Kidney (tissue), 14 donors: Measurements from ENCODE around the gene DLG5. TPM values are rescaled to one million over a fixed set of nuclear protein-coding genes. Genes with fewer than 3 reads are reported as not detected.

ENCODE experiments used
- DNase-seq, 5 donors: peaks; one replicate each; pipeline ENCODE4 v3.0.0-alpha.2; 2013 to 2020
- FAIRE-seq: peaks from 2 replicates; lab custom pipeline; 2012; peaks lifted over from hg19 to GRCh38; lab: Jason Lieb, UNC
- H3K27ac ChIP-seq, 2 donors: one replicate each; pipeline ENCODE4 v1.7.0; 2013; ENCODE audit warnings: low read depth in 2 of 2, low read length in 2 of 2, inconsistent platforms in 1 of 2
- H3K27me3 ChIP-seq: one replicate; pipeline ENCODE4 v1.7.1; 2013; ENCODE audit warnings: low read length, inconsistent platforms; ENCODE audit not compliant: control insufficient read depth, insufficient read depth
- H3K36me3 ChIP-seq, 3 donors: one replicate each; pipeline versions ENCODE4 v1.7.0 to v1.7.1; 2013; ENCODE audit warnings: low read length in 3 of 3, control low read depth in 1 of 3, inconsistent platforms in 1 of 3; ENCODE audit not compliant: insufficient read depth in 3 of 3, control insufficient read depth in 2 of 3
- H3K4me1 ChIP-seq, 3 donors: one replicate each; pipeline versions ENCODE4 v1.7.0 to v1.7.1; 2013; ENCODE audit warnings: low read length in 3 of 3, inconsistent platforms in 1 of 3, low read depth in 1 of 3; ENCODE audit not compliant: control insufficient read depth in 2 of 3, insufficient read depth in 2 of 3
- H3K4me3 ChIP-seq, 3 donors: one replicate each; pipeline versions ENCODE4 v1.7.0 to v1.8.1; 2013; ENCODE audit warnings: low read length in 3 of 3, control low read depth in 1 of 3, inconsistent platforms in 1 of 3
- H3K9ac ChIP-seq, 3 donors: one replicate each; pipeline versions ENCODE4 v1.7.0 to v1.7.1; 2013; ENCODE audit warnings: low read length in 3 of 3, control low read depth in 1 of 3, inconsistent platforms in 1 of 3
- H3K9me3 ChIP-seq, 3 donors: one replicate each; pipeline versions ENCODE4 v1.7.0 to v1.7.1; 2013; ENCODE audit warnings: low read length in 3 of 3, control low read depth in 1 of 3, inconsistent platforms in 1 of 3; ENCODE audit not compliant: control insufficient read depth in 2 of 3, insufficient read depth in 1 of 3
- CTCF ChIP-seq: IDR thresholded peaks from 3 replicates; pipeline ENCODE4 v1.5.1; 2012; ENCODE audit warnings: mild to moderate bottlenecking, moderate library complexity, borderline replicate concordance; ENCODE audit not compliant: insufficient read depth; ENCODE audit errors: extremely low read depth
- intact Hi-C: fragments of 100-400 bp; cut with DNase I; formaldehyde crosslinking; loops from one replicate; pipeline ENCODE4 v1.11.1; 2022
- polyA plus RNA-seq: library from polyadenylated mRNA; stranded (reverse); fragments of 350-450 nt; fragmentation: Illumina TruSeq; extraction: RNeasy Lipid Tissue Mini Kit (QIAGEN cat#74804); gene quantifications from one replicate; pipeline ENCODE4 v1.2.3, GENCODE V29; 2014; ENCODE audit warnings: low read depth, low replicate concordance; ENCODE audit not compliant: insufficient read depth
- total RNA-seq: library from RNA; stranded (reverse); fragmentation: NEBNext Ultra II Directional; extraction: Animal tissue kit (Norgen Biotek cat#: 25700); gene quantifications from one replicate; pipeline ENCODE4 v1.2.1, GENCODE V29; 2021
- donor health status: control.
- donor health status: control.
- donor health status: control.
- donor health status: control.
- donor health status: control.
- donor health status: DM: yes; HTN: yes; CAD: no.
- donor health status: Normal renal cell carcinoma (clear cell type).

DLG5 gene
- total and polyA plus RNA-seq, 2 donors from 2014 or later: 5.4 to 30.0 TPM

DNA sequence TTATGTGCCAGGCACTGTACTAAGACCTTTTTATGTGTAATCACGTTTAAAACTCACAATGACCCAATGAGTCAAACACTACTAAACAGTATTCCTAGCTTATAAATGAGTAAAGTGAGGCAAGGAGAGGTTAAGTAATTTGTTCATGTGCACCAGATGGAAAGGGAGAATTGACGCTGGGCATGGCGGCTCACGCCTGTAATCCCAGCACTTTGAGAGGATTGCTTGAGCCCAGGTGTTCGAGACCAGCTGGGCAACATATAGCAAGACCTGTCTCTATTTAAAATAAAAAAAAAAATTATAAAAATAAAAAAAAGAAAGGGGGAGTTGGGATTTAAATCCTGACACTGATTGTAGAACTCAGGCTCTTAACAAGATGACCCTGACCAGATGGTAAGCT is 46.7 kb upstream of the DLG5 start:
- DNase-seq (no peak), FAIRE-seq (no peak)
- no peak for TF ChIP-seq CTCF
- Histone ChIP-seq H3K36me3 (peaks cover 0 to 18% (median 14%) of the 10 kb centered on the region in 3 donors), H3K9ac (no peak overlapping the region), H3K4me1 (no peaks in the 10 kb centered on the region), H3K4me3 (no peak overlapping the region), H3K9me3 (no peaks in the 10 kb centered on the region), H3K27me3 (no peaks in the 10 kb centered on the region), H3K27ac (no peak overlapping the region)
- intact Hi-C loops: no loop called here

- TF ChIP-seq CTCF: no peak
- H3K4me3 ChIP-seq: no peak overlapping the region
- H3K9ac ChIP-seq: no peak overlapping the region
- peak overlapping the region in 1 of 2 donors; percentile 77 for H3K27ac ChIP-seq
- H3K4me1 ChIP-seq: no peaks in the 10 kb centered on the region
- H3K27me3 ChIP-seq: no peaks in the 10 kb centered on the region
- intact Hi-C loops: no loop called here
- DNase-seq (no peak), FAIRE-seq (no peak)
- peaks cover 0 to 9% (median 5%) of the 10 kb centered on the region in 3 donors for H3K36me3 ChIP-seq
- H3K9me3 ChIP-seq: no peaks in the 10 kb centered on the region
These were observed 45.6 kb upstream of the DLG5 start for GRCh38 chr10:77972148-77972547.

- peaks cover 0 to 6% (median 2%) of the 10 kb centered on the region in 3 donors for H3K36me3 ChIP-seq
- no peak overlapping the region for H3K9ac ChIP-seq
- H3K9me3 ChIP-seq: no peaks in the 10 kb centered on the region
- no peaks in the 10 kb centered on the region for H3K27me3 ChIP-seq
- TF ChIP-seq CTCF: no peak
- intact Hi-C loops: no loop called here
- FAIRE-seq (no peak), DNase-seq (no peak)
- no peak overlapping the region for H3K4me3 ChIP-seq
- no peaks in the 10 kb centered on the region for H3K4me1 ChIP-seq
- H3K27ac ChIP-seq: peak overlapping the region; percentile 71 to 77
These were observed 45.2 kb upstream of the DLG5 start for GRCh38 chr10:77971804-77972144.
